Neuronal stem cell (in vitro differentiated cells): ENCODE data around the gene SORBS2.

ENCODE experiments used
- DNase-seq: peaks from one replicate; pipeline ENCODE4 v3.0.0-alpha.2; 2013; ENCODE audit warnings: low spot score
- H2AFZ ChIP-seq: one replicate; pipeline ENCODE4 v1.6.1; 2013; ENCODE audit warnings: mild to moderate bottlenecking, low read length, inconsistent platforms
- H2AK5ac ChIP-seq: 2 replicates; pipeline ENCODE4 v1.6.1; 2013; ENCODE audit warnings: low read depth, mild to moderate bottlenecking, inconsistent platforms, low read length, moderate library complexity, mixed read lengths
- H2BK120ac ChIP-seq: 2 replicates; pipeline ENCODE4 v1.6.1; 2013; ENCODE audit warnings: low read depth, mild to moderate bottlenecking, inconsistent platforms, low read length, moderate library complexity, mixed read lengths
- H2BK12ac ChIP-seq: one replicate; pipeline ENCODE4 v1.6.1; 2013; ENCODE audit warnings: low read length, inconsistent platforms
- H2BK15ac ChIP-seq: 2 replicates; pipeline ENCODE4 v1.6.1; 2013; ENCODE audit warnings: mild to moderate bottlenecking, low read length, inconsistent platforms, mixed read lengths
- H2BK5ac ChIP-seq: one replicate; pipeline ENCODE4 v1.6.1; 2013; ENCODE audit warnings: inconsistent platforms, mild to moderate bottlenecking, low read length, moderate library complexity
- H3K14ac ChIP-seq: one replicate; pipeline ENCODE4 v1.6.1; 2013; ENCODE audit warnings: low read length, inconsistent platforms
- H3K18ac ChIP-seq: 2 replicates; pipeline ENCODE4 v1.6.1; 2013; ENCODE audit warnings: low read length, inconsistent platforms
- H3K23ac ChIP-seq: 2 replicates; pipeline ENCODE4 v1.6.1; 2013; ENCODE audit warnings: low read depth, mild to moderate bottlenecking, mixed read lengths, low read length, inconsistent platforms; ENCODE audit not compliant: poor library complexity
- H3K27ac ChIP-seq: replicated peaks from 3 replicates; pipeline ENCODE4 v1.5.1; 2013; ENCODE audit warnings: low read length, inconsistent platforms
- H3K27me3 ChIP-seq, 3 experiments: 2 replicates each; pipeline ENCODE4 v1.6.1; 2013; ENCODE audit warnings: low read length in 3 of 3, mild to moderate bottlenecking in 2 of 3, inconsistent platforms in 1 of 3, low read depth in 1 of 3, mixed read lengths in 1 of 3, moderate library complexity in 1 of 3; ENCODE audit not compliant: control insufficient read depth in 3 of 3, insufficient read depth in 3 of 3
- H3K36me3 ChIP-seq, 2 donors: replicated peaks in 1 of 2; 2 replicates each; pipeline ENCODE4 v1.6.1; 2013; ENCODE audit warnings: low read length in 2 of 2; ENCODE audit not compliant: control insufficient read depth in 2 of 2, insufficient read depth in 2 of 2
- H3K4ac ChIP-seq: 2 replicates; pipeline ENCODE4 v1.6.1; 2013; ENCODE audit warnings: inconsistent platforms, mild to moderate bottlenecking, low read length, moderate library complexity
- H3K4me1 ChIP-seq, 2 donors: 1 replicate in 1 of 2; 2 replicates in 1 of 2; pipeline ENCODE4 v1.6.1; 2013; ENCODE audit warnings: low read length in 2 of 2, low read depth in 1 of 2; ENCODE audit not compliant: control insufficient read depth in 2 of 2, insufficient read depth in 1 of 2
- H3K4me2 ChIP-seq: one replicate; pipeline ENCODE4 v1.6.1; 2013; ENCODE audit warnings: mild to moderate bottlenecking, low read length, inconsistent platforms; ENCODE audit not compliant: insufficient read depth, poor library complexity, severe bottlenecking
- H3K4me3 ChIP-seq, 2 donors: 2 replicates each; pipeline ENCODE4 v1.5.1; 2013; ENCODE audit warnings: low read length in 2 of 2, mild to moderate bottlenecking in 2 of 2, inconsistent platforms in 1 of 2, moderate library complexity in 1 of 2
- H3K79me1 ChIP-seq: one replicate; pipeline ENCODE4 v1.6.1; 2013; ENCODE audit warnings: low read depth, mild to moderate bottlenecking, inconsistent platforms, low read length, moderate library complexity
- H3K9ac ChIP-seq: one replicate; pipeline ENCODE4 v1.6.1; 2013; ENCODE audit warnings: mild to moderate bottlenecking, low read depth, low read length, inconsistent platforms; ENCODE audit not compliant: poor library complexity
- H3K9me3 ChIP-seq, 2 donors: replicated peaks in 1 of 2; 2 replicates each; pipeline versions ENCODE3 to v1.6.1; 2013; ENCODE audit warnings: low read length in 2 of 2, mild to moderate bottlenecking in 2 of 2, inconsistent platforms in 1 of 2, low read depth in 1 of 2, mixed read lengths in 1 of 2, moderate library complexity in 1 of 2; ENCODE audit not compliant: control insufficient read depth in 2 of 2, insufficient read depth in 1 of 2
- H4K8ac ChIP-seq: one replicate; pipeline ENCODE4 v1.6.1; 2013; ENCODE audit warnings: low read depth, mild to moderate bottlenecking, inconsistent platforms, low read length, moderate library complexity
- H4K91ac ChIP-seq: one replicate; pipeline ENCODE4 v1.6.1; 2013; ENCODE audit warnings: low read length, low read depth, mild to moderate bottlenecking, inconsistent platforms; ENCODE audit not compliant: poor library complexity
- WGBS, 2 donors: extraction: QIAGEN DNeasy Blood & Tissue Kit; methylation state at CpG; one replicate each; pipeline ENCODE4 v1.1.7; 2013; ENCODE audit warnings: missing lambda C conversion rate in 2 of 2, mixed read lengths in 1 of 2; ENCODE audit not compliant: insufficient read length in 2 of 2, insufficient replicate concordance in 1 of 2; ENCODE audit errors: extremely low coverage in 2 of 2; 5-methylcytosine and 5-hydroxymethylcytosine counted together

SORBS2 gene

DNA sequence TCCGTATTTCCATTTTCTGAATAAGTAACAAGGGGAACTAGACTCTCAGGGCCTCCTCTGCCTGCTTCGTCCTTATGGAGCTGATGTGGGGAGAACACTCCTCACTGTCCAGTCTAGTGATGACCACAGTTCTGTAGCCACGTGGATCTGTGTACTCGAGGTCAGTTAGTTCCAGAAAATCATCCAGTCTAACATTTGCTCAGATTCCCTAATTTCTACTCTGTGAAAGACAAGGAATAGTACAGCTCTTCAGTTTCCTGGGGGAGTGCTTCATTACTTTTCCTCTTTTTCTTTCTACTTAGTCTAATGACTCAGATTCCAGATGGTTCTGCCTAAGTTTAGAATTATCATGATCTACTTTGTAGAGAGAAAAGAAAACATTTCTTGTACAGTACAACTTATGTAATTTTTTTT is 82.6 kb downstream of the SORBS2 start:
- Histone ChIP-seq H2BK12ac (no peak overlapping the region), H3K36me3 (peaks cover 2 to 10% of the 10 kb centered on the region in 2 donors), H3K4me1 (peaks cover 11 to 32% of the 10 kb centered on the region in 2 donors), H3K4me3 (no peak overlapping the region), H2BK15ac (no peak overlapping the region), H4K8ac (no peak overlapping the region), H3K4me2 (no peak overlapping the region), H3K9ac (no peak overlapping the region), H3K14ac (no peak overlapping the region), H3K18ac (no peak overlapping the region), H4K91ac (no peak overlapping the region), H2BK120ac (no peak overlapping the region), H3K27ac (no peak overlapping the region), H3K23ac (no peak overlapping the region), H3K9me3 (peaks cover 8 to 11% of the 10 kb centered on the region in 2 donors), H3K4ac (no peak overlapping the region), H2AK5ac (no peak overlapping the region), H2AFZ (no peak overlapping the region), H3K79me1 (no peaks in the 10 kb centered on the region), H3K27me3 (no peaks in the 10 kb centered on the region), H2BK5ac (no peak overlapping the region)
- no CpG with 5 or more reads among the region's 4 CpGs for WGBS, 2 donors
- DNase-seq: no peak

DNA sequence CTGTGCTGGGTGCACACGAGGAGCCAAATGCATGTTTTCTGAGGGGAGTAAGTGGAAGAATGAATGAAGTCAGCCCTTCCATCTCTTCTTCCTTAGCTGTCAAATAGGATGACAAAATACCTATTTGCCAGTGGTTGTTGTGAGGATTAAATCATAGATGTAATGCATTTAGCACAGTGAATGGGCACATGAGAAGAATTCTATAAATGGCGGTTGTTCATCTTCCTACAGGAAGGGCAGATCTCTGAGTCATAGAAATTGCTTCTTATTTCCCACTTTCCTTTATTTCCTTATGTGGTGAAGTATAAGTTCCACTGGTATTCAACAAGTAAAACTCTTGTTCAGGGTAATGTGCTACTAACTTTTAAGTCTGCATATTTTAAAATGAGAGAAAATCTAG is 83.1 kb downstream of the SORBS2 start:
- Histone ChIP-seq H3K27ac (no peak overlapping the region), H3K4me1 (peaks cover 12 to 34% of the 10 kb centered on the region in 2 donors), H3K4ac (peak overlapping the region; percentile 69), H3K4me2 (no peak overlapping the region), H2BK12ac (no peak overlapping the region), H2BK15ac (no peak overlapping the region), H3K9ac (no peak overlapping the region), H3K18ac (no peak overlapping the region), H3K14ac (no peak overlapping the region), H3K23ac (no peak overlapping the region), H3K27me3 (no peaks in the 10 kb centered on the region), H2BK5ac (no peak overlapping the region), H2AK5ac (no peak overlapping the region), H3K36me3 (peaks cover 2 to 10% of the 10 kb centered on the region in 2 donors), H2AFZ (no peak overlapping the region), H3K79me1 (no peaks in the 10 kb centered on the region), H3K4me3 (peak overlapping the region in 1 of 2 donors; percentile 65), H4K8ac (no peak overlapping the region), H4K91ac (no peak overlapping the region), H3K9me3 (peaks cover 8 to 11% of the 10 kb centered on the region in 2 donors), H2BK120ac (no peak overlapping the region)
- DNase-seq: no peak
- no CpG with 5 or more reads among the region's 2 CpGs for WGBS, 2 donors

GRCh38 chr4:185726931-185727330 is 85.1 kb downstream of the SORBS2 start:
- H2BK15ac ChIP-seq: no peak overlapping the region
- H3K36me3 ChIP-seq: no peaks in the 10 kb centered on the region
- H4K8ac ChIP-seq: no peak overlapping the region
- DNase-seq: no peak
- no peak overlapping the region for H3K23ac ChIP-seq
- H3K27ac ChIP-seq: no peak overlapping the region
- H3K4me2 ChIP-seq: no peak overlapping the region
- peak overlapping the region; percentile 5 for H2AFZ ChIP-seq
- no peak overlapping the region for H3K14ac ChIP-seq
- H3K9me3 ChIP-seq: no peaks in the 10 kb centered on the region
- H2BK5ac ChIP-seq: no peak overlapping the region
- no peak overlapping the region for H3K9ac ChIP-seq
- no peak overlapping the region for H2BK120ac ChIP-seq
- WGBS, 2 donors: no CpG with 5 or more reads among the region's 8 CpGs
- no peaks in the 10 kb centered on the region for H3K27me3 ChIP-seq
- H3K4me3 ChIP-seq: no peak overlapping the region
- no peak overlapping the region for H3K4ac ChIP-seq
- H4K91ac ChIP-seq: no peak overlapping the region
- H2BK12ac ChIP-seq: no peak overlapping the region
- no peak overlapping the region for H2AK5ac ChIP-seq
- H3K79me1 ChIP-seq: no peaks in the 10 kb centered on the region
- peaks cover 14 to 37% of the 10 kb centered on the region in 2 donors for H3K4me1 ChIP-seq
- H3K18ac ChIP-seq: no peak overlapping the region

DNA sequence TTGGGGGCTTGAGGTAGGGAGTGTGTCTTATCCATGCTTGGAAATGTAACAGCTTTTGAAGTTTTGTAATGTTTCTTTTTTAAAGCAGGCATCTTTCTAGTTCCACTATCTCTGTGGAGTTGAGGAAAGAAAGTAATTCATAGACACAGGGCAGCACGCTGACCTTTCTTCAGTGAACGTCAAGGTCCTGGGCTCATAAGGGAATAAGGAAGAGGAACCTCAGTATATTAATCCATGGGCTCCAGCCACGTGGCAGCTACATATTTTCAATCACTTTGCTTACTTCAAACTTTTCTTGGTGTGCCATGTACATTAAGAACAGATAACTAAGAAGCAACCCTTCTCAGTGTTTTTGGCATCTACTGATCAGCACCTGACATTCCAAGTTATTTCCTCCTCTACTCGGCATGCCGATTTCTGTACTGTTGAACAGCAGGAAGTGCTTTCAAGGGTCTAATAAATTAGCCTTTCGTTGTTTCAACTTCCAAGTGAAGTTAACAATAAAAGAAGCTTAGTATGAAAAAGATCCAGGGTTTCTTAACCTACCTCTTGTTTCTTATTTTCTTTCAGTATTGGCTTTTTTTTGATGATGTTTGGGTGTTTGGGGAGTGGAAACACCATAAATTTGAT is 88.2 kb downstream of the SORBS2 start:
- Histone ChIP-seq H3K4me1 (peaks cover 10 to 17% of the 10 kb centered on the region in 2 donors), H3K27me3 (no peaks in the 10 kb centered on the region), H4K8ac (no peak overlapping the region), H3K9ac (no peak overlapping the region), H2AFZ (no peak overlapping the region), H3K4me3 (no peak overlapping the region), H4K91ac (no peak overlapping the region), H3K79me1 (no peaks in the 10 kb centered on the region), H3K23ac (no peak overlapping the region), H3K4me2 (no peak overlapping the region), H3K18ac (no peak overlapping the region), H2BK120ac (no peak overlapping the region), H2BK12ac (no peak overlapping the region), H3K27ac (no peak overlapping the region), H2BK15ac (no peak overlapping the region), H2BK5ac (no peak overlapping the region), H3K4ac (no peak overlapping the region), H2AK5ac (no peak overlapping the region), H3K36me3 (no peaks in the 10 kb centered on the region), H3K14ac (no peak overlapping the region), H3K9me3 (no peaks in the 10 kb centered on the region)
- no peak for DNase-seq
- WGBS, 2 donors: no CpG with 5 or more reads among the region's 6 CpGs
